ENCODE data around the gene PRKAG1.

The PRKAG1 gene

GRCh38 chr12:49061157-49061650, 42.6 kb upstream of the PRKAG1 start:
- Histone ChIP-seq H4K20me1 (ENCODE audit: insufficient read depth, low read length) (peaks cover 16% of the 10 kb centered on the region), H3K79me2 (ENCODE audit: low read length) (peaks cover 44% of the 10 kb centered on the region), H3K27me3 (replicated peaks; ENCODE audit: insufficient read depth, low read length) (no peaks in the 10 kb centered on the region), H3K36me3 (replicated peaks; ENCODE audit: insufficient read depth, low read length) (no peaks in the 10 kb centered on the region), H3K4me1 (ENCODE audit: low read length) (peaks cover 17% of the 10 kb centered on the region), H3K9me3 (replicated peaks; ENCODE audit: insufficient read depth, low read length) (no peaks in the 10 kb centered on the region), H3K9me2 (replicated peaks; ENCODE audit: insufficient read depth, low read length) (no peaks in the 10 kb centered on the region), H3K9ac (ENCODE audit: low read length) (peak overlapping the region; percentile 90), H3K4me2 (ENCODE audit: low read depth, low read length) (peak overlapping the region; percentile 69), H2AFZ (ENCODE audit: low read length) (peak overlapping the region; percentile 96), H3K27ac (ENCODE audit: low read length) (peak overlapping the region; percentile 62; the same call in 1 of the 2 replicates), H3F3A (ENCODE audit: insufficient read depth, low read length) (no peaks in the 10 kb centered on the region), H3K4me3 (ENCODE audit: low read length) (peak overlapping the region; percentile 89)
- DNase-seq, result peak; percentile 30
- TF ChIP-seq EZH2phosphoT487 (IDR thresholded peaks at IDR 0.05; ENCODE audit: low read length) (no peak), EZH2 (optimal IDR thresholded peaks at IDR 0.05; ENCODE audit: low read depth, low read length) (no peak), CTCF (IDR thresholded peaks at IDR 0.05; ENCODE audit: low read length) (no peak)

- no peak for TF ChIP-seq EZH2phosphoT487 (IDR thresholded peaks at IDR 0.05; ENCODE audit: low read length)
- TF ChIP-seq CTCF (IDR thresholded peaks at IDR 0.05; ENCODE audit: low read length), result 0 out of 2 replicates have a peak, but pooled peaks have one; percentile 9
- H3K9me3 ChIP-seq (replicated peaks; ENCODE audit: insufficient read depth, low read length), result no peaks in the 10 kb centered on the region
- peaks cover 23% of the 10 kb centered on the region for H4K20me1 ChIP-seq (ENCODE audit: insufficient read depth, low read length)
- no peaks in the 10 kb centered on the region for H3K9me2 ChIP-seq (replicated peaks; ENCODE audit: insufficient read depth, low read length)
- H3K9ac ChIP-seq (ENCODE audit: low read length), result peak within 1 kb of the TSS; percentile 90
- H2AFZ ChIP-seq (ENCODE audit: low read length), result peak within 1 kb of the TSS; percentile 96
- peaks cover 51% of the 10 kb centered on the region for H3K79me2 ChIP-seq (ENCODE audit: low read length)
- peak within 1 kb of the TSS; percentile 89 for H3K4me3 ChIP-seq (ENCODE audit: low read length)
- peaks cover 24% of the 10 kb centered on the region for H3K4me1 ChIP-seq (ENCODE audit: low read length)
- H3K4me2 ChIP-seq (ENCODE audit: low read depth, low read length), result peak within 1 kb of the TSS; percentile 93
- H3K36me3 ChIP-seq (replicated peaks; ENCODE audit: insufficient read depth, low read length), result no peaks in the 10 kb centered on the region
- H3K27ac ChIP-seq (ENCODE audit: low read length), result peak within 1 kb of the TSS; percentile 62
- H3K27me3 ChIP-seq (replicated peaks; ENCODE audit: insufficient read depth, low read length), result no peaks in the 10 kb centered on the region
- no peaks in the 10 kb centered on the region for H3F3A ChIP-seq (ENCODE audit: insufficient read depth, low read length)
- peak; percentile 95 for DNase-seq
Measured at GRCh38 chr12:49060237-49061156, 41.9 kb upstream of the PRKAG1 start, which contains the start of gene KMT2D. Gene KMT2D (minus strand): TSS chr12:49060794. CDS start chr12:49055324, 5,470 bp downstream.

GRCh38 chr12:49059299-49060171, 41.0 kb upstream of the PRKAG1 start:
- H3K27ac ChIP-seq (ENCODE audit: low read length), result no peak overlapping the region
- H3K4me1 ChIP-seq (ENCODE audit: low read length), result peaks cover 24% of the 10 kb centered on the region
- no peak for TF ChIP-seq EZH2 (optimal IDR thresholded peaks at IDR 0.05; ENCODE audit: low read depth, low read length)
- no peak for TF ChIP-seq EZH2phosphoT487 (IDR thresholded peaks at IDR 0.05; ENCODE audit: low read length)
- no peak for TF ChIP-seq CTCF (IDR thresholded peaks at IDR 0.05; ENCODE audit: low read length)
- H4K20me1 ChIP-seq (ENCODE audit: insufficient read depth, low read length), result peaks cover 23% of the 10 kb centered on the region
- H2AFZ ChIP-seq (ENCODE audit: low read length), result peak overlapping the region; percentile 4; the same call in 1 of the 2 replicates
- H3K27me3 ChIP-seq (replicated peaks; ENCODE audit: insufficient read depth, low read length), result no peaks in the 10 kb centered on the region
- H3K9ac ChIP-seq (ENCODE audit: low read length), result peak overlapping the region; percentile 90
- peak overlapping the region; percentile 93 for H3K4me2 ChIP-seq (ENCODE audit: low read depth, low read length)
- peak overlapping the region; percentile 89 for H3K4me3 ChIP-seq (ENCODE audit: low read length)
- DNase-seq, result peak; percentile 31
- H3K79me2 ChIP-seq (ENCODE audit: low read length), result peaks cover 60% of the 10 kb centered on the region
- H3K9me2 ChIP-seq (replicated peaks; ENCODE audit: insufficient read depth, low read length), result no peaks in the 10 kb centered on the region
- no peaks in the 10 kb centered on the region for H3K9me3 ChIP-seq (replicated peaks; ENCODE audit: insufficient read depth, low read length)
- H3F3A ChIP-seq (ENCODE audit: insufficient read depth, low read length), result no peaks in the 10 kb centered on the region
- H3K36me3 ChIP-seq (replicated peaks; ENCODE audit: insufficient read depth, low read length), result 0 out of 2 replicates have a peak, but pooled peaks cover 5% of the 10 kb centered on the region
